ENCODE data around the gene GBP1. TPM values are rescaled to one million over a fixed set of nuclear protein-coding genes. Genes with fewer than 3 reads are reported as not detected.

The GBP1 gene
- total and polyA plus RNA-seq, 10 donors: 15.8 to 134 (median 51.3) TPM

DNA sequence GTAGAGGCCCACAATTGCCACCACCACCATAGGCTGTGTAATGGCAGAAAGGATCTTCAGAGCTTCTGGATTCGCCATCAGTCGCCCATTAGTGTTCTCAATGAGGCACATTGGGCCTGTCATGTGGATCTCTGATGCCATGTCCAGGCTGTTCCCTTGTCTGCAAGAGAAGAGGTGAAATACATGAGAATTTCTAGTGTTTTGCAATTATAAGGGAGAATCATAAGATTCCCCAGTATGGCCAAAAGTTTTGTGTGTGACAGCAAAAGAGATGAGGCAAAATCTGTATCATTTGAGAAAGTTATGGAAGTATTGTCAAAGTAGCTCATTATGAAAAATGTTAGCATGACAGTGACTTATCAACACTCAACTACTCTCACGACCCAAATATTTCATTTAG lies 1.9 kb downstream of the GBP1 start:
- WGBS, 5 donors: 88 to 92% (median 90%) methylated on average over 3 of the region's 3 CpGs
- Histone ChIP-seq H3K9me3 (no peaks in the 10 kb centered on the region), H3K4me1 (peaks cover 13 to 64% (median 42%) of the 10 kb centered on the region in 6 donors), H3K36me3 (peaks cover 0 to 53% (median 21%) of the 10 kb centered on the region in 6 donors), H3K27ac (peak overlapping the region in 4 of 8 donors; percentile 86 to 89 (median 87)), H3K27me3 (replicated peaks in 1 of 7) (no peaks in the 10 kb centered on the region), H3K4me3 (peak overlapping the region in 6 of 8 donors; percentile 43 to 70 (median 50))
- TF ChIP-seq, protein P1, sequence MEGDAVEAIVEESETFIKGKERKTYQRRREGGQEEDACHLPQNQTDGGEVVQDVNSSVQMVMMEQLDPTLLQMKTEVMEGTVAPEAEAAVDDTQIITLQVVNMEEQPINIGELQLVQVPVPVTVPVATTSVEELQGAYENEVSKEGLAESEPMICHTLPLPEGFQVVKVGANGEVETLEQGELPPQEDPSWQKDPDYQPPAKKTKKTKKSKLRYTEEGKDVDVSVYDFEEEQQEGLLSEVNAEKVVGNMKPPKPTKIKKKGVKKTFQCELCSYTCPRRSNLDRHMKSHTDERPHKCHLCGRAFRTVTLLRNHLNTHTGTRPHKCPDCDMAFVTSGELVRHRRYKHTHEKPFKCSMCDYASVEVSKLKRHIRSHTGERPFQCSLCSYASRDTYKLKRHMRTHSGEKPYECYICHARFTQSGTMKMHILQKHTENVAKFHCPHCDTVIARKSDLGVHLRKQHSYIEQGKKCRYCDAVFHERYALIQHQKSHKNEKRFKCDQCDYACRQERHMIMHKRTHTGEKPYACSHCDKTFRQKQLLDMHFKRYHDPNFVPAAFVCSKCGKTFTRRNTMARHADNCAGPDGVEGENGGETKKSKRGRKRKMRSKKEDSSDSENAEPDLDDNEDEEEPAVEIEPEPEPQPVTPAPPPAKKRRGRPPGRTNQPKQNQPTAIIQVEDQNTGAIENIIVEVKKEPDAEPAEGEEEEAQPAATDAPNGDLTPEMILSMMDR (IDR thresholded peaks at IDR 0.05 in 8 of 11, conservative IDR thresholded peaks at IDR 0.05 in 3 of 11): no peak
- no peak for TF ChIP-seq POLR2AphosphoS5 (IDR thresholded peaks at IDR 0.05)
- no peak for TF ChIP-seq POLR2A (IDR thresholded peaks at IDR 0.05)
- intact Hi-C loops (cut with DNase I; ENCODE audit: low total_unique reads): no loop called here
- DNase-seq: no peak

GRCh38 chr1:89060091-89060490 lies 4.9 kb downstream of the GBP1 start:
- H3K27ac ChIP-seq: no peak overlapping the region
- H3K36me3 ChIP-seq: peaks cover 0 to 83% (median 48%) of the 10 kb centered on the region in 6 donors
- TF ChIP-seq, protein P1 (IDR thresholded peaks at IDR 0.05 in 8 of 11, conservative IDR thresholded peaks at IDR 0.05 in 3 of 11): no peak
- TF ChIP-seq POLR2A (IDR thresholded peaks at IDR 0.05) (no peak), POLR2AphosphoS5 (IDR thresholded peaks at IDR 0.05) (no peak)
- H3K4me1 ChIP-seq: peaks cover 13 to 52% (median 36%) of the 10 kb centered on the region in 6 donors
- no peaks in the 10 kb centered on the region for H3K9me3 ChIP-seq
- no peaks in the 10 kb centered on the region for H3K27me3 ChIP-seq (replicated peaks in 1 of 7)
- no peak for DNase-seq
- 74 to 96% (median 84%) methylated on average over 5 of the region's 5 CpGs for WGBS, 5 donors
- H3K4me3 ChIP-seq: peak overlapping the region in 1 of 8 donors; percentile 50
- intact Hi-C loops (cut with DNase I; ENCODE audit: low total_unique reads): no loop called here

DNA sequence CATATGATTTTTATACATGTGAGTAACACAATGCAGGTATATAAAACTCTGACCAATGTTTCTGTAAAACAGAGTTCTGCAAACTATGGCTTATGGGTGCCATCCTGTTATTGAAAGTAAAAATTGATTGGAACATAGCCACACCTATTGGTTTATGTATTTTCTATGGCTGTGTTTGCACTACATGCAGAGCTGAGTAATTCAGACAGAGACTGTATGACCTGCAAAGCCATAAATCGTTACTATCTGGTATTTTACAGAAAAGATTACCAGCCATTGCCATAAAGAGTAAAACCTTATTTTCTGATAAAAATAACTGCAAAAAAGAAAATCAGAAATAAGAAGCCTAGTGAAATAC lies 13.1 kb downstream of the GBP1 start:
- intact Hi-C loops (cut with DNase I; ENCODE audit: low total_unique reads): no loop called here
- peaks cover 0 to 10% (median 0%) of the 10 kb centered on the region in 6 donors for H3K4me1 ChIP-seq
- H3K9me3 ChIP-seq: no peaks in the 10 kb centered on the region
- 88 to 100% (median 92%) methylated on average over 1 of the region's 1 CpG for WGBS, 5 donors
- H3K4me3 ChIP-seq: no peak overlapping the region
- H3K27ac ChIP-seq: no peak overlapping the region
- no peak for TF ChIP-seq POLR2AphosphoS5 (IDR thresholded peaks at IDR 0.05)
- no peak for TF ChIP-seq POLR2A (IDR thresholded peaks at IDR 0.05)
- TF ChIP-seq, protein P1 (IDR thresholded peaks at IDR 0.05 in 8 of 11, conservative IDR thresholded peaks at IDR 0.05 in 3 of 11): no peak
- no peaks in the 10 kb centered on the region for H3K27me3 ChIP-seq (replicated peaks in 1 of 7)
- DNase-seq: no peak
- H3K36me3 ChIP-seq: peaks cover 0 to 96% (median 63%) of the 10 kb centered on the region in 6 donors

DNA sequence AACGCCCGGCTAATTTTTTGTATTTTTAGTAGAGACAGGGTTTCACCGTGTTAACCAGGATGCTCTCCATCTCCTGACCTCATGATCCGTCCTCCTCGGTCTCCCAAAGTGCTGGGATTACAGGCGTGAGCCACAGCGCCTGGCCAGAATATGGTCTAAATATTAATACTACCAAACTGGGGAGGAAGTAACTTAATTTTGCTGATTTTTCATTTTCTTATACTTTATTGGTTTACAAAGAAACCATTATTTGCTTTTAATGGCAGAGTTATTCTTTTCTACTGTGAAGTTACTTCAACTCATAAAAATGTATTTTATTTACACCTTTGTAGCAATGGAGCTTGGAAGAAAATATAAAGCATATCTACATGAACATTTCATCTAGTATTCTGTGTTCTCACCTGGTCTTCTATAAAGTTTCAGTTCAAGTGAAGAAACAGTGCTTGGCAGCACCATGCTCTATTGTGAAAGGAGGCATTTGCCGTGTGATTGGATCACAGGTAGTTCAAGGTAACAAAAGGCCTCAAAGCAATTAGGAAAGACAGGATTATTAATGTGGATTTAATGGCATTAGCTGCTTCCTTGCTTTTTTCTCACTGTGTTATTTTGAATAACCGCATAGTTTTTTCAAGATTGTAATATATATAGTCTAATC lies 13.6 kb downstream of the GBP1 start:
- Histone ChIP-seq H3K36me3 (peaks cover 0 to 90% (median 58%) of the 10 kb centered on the region in 6 donors), H3K27me3 (replicated peaks in 1 of 7) (no peaks in the 10 kb centered on the region), H3K27ac (no peak overlapping the region), H3K4me3 (no peak overlapping the region), H3K4me1 (peaks cover 0 to 10% (median 0%) of the 10 kb centered on the region in 6 donors), H3K9me3 (no peaks in the 10 kb centered on the region)
- TF ChIP-seq POLR2A (IDR thresholded peaks at IDR 0.05) (no peak), POLR2AphosphoS5 (IDR thresholded peaks at IDR 0.05) (no peak)
- TF ChIP-seq, protein P1 (IDR thresholded peaks at IDR 0.05 in 8 of 11, conservative IDR thresholded peaks at IDR 0.05 in 3 of 11): no peak
- WGBS, 5 donors: 84 to 99% (median 92%) methylated on average over 9 of the region's 9 CpGs
- intact Hi-C loops (cut with DNase I; ENCODE audit: low total_unique reads): no loop called here
- DNase-seq: no peak
